ENCODE results near the gene LMF1. TPM values are rescaled to one million over a fixed set of nuclear protein-coding genes. Genes with fewer than 3 reads are reported as not detected.

Gene LMF1
- total RNA-seq, 1 donor from 2014 or later, result 26.9 TPM

DNA sequence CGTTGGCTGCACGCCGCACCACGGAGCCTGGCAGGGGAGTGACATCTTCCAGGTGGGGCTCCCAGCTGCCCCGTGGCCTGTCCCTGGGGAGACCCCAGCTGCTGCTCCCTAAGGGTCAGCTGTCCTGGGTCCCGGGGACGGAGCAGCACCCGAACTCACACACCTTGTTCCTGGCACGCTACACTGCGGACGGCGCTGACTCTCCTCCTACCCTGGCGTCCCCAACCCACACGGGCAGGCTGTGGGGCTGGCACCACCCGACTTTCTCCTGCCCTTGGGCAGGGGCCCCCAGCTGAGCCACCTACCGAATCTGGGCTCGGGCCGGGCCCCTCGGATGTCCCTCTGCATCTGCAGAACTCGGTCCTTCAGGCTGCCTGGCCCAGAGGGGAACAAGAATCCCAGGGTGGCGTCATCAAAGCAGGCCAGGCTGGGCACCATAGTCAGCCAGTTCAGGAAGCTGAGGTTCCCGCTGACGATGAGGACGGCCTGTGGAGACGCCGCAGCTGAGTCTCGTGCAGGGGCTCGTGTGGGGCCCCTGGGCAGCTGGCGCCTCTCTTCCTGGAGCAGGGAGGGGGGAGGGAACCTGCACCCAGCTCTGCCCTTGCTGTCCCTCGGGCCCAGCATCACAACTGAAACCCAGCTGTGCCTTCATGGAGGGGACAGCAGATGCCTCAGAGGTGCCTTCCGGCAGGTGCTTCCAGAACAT lies 99.8 kb downstream of the LMF1 start:
- Histone ChIP-seq H3K27me3 (no peaks in the 10 kb centered on the region), H3K27ac (no peak overlapping the region), H3K4me1 (no peaks in the 10 kb centered on the region), H3K9me3 (no peaks in the 10 kb centered on the region), H3K36me3 (peaks cover 20 to 79% of the 10 kb centered on the region in 2 donors), H3K4me3 (no peak overlapping the region)
- TF ChIP-seq, protein P1, sequence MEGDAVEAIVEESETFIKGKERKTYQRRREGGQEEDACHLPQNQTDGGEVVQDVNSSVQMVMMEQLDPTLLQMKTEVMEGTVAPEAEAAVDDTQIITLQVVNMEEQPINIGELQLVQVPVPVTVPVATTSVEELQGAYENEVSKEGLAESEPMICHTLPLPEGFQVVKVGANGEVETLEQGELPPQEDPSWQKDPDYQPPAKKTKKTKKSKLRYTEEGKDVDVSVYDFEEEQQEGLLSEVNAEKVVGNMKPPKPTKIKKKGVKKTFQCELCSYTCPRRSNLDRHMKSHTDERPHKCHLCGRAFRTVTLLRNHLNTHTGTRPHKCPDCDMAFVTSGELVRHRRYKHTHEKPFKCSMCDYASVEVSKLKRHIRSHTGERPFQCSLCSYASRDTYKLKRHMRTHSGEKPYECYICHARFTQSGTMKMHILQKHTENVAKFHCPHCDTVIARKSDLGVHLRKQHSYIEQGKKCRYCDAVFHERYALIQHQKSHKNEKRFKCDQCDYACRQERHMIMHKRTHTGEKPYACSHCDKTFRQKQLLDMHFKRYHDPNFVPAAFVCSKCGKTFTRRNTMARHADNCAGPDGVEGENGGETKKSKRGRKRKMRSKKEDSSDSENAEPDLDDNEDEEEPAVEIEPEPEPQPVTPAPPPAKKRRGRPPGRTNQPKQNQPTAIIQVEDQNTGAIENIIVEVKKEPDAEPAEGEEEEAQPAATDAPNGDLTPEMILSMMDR (IDR thresholded peaks at IDR 0.05), result no peak
- DNase-seq (ENCODE audit: low spot score in 2 of 2), result no peak
- intact Hi-C loops (cut with DNase I), result no loop called here

DNA sequence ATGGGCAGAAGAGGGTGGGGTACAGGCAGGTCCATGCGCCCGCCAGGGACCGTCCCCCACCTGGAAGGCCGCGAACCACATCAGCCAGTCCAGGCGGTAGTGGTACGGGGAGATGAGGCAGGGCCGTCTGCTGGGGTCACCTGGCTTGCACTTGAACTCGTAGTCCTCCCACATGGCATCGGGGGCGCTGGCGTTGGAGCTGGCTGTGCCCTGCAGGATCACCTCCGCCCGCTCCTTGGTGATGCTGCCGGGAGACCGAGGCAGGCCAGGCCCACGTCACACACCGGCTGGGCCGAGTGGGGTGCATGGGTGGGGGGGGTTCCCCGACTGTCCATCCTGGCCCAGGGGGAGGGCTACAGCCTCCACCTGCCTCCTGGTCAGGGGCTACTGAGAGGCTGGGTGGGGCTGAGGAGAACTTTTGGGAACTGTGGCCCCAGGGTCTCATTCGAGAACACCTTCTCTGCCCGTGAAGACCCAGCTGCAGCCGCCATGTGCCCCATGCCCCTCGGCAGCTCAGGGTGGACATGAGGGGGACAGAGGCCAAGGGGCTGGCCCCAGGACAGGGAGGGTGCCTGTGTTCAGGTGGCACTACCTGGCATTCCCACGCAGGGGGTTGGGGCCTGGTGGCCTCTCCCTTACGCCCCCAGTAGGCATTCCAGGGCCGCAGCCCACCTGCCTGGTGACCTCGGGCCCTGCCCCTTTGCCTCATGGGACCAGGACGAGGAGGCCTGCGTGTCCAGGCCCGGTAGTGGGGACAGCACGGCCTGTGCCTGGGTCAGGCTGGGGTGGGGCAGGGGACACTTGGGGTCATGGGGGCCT lies 100.8 kb downstream of the LMF1 start:
- TF ChIP-seq, protein P1 (IDR thresholded peaks at IDR 0.05), result no peak
- Histone ChIP-seq H3K4me3 (no peak overlapping the region), H3K4me1 (no peaks in the 10 kb centered on the region), H3K27ac (no peak overlapping the region), H3K36me3 (peaks cover 20 to 77% of the 10 kb centered on the region in 2 donors), H3K27me3 (no peaks in the 10 kb centered on the region), H3K9me3 (no peaks in the 10 kb centered on the region)
- intact Hi-C loops (cut with DNase I), result no loop called here
- DNase-seq (ENCODE audit: low spot score in 2 of 2), result no peak

DNA sequence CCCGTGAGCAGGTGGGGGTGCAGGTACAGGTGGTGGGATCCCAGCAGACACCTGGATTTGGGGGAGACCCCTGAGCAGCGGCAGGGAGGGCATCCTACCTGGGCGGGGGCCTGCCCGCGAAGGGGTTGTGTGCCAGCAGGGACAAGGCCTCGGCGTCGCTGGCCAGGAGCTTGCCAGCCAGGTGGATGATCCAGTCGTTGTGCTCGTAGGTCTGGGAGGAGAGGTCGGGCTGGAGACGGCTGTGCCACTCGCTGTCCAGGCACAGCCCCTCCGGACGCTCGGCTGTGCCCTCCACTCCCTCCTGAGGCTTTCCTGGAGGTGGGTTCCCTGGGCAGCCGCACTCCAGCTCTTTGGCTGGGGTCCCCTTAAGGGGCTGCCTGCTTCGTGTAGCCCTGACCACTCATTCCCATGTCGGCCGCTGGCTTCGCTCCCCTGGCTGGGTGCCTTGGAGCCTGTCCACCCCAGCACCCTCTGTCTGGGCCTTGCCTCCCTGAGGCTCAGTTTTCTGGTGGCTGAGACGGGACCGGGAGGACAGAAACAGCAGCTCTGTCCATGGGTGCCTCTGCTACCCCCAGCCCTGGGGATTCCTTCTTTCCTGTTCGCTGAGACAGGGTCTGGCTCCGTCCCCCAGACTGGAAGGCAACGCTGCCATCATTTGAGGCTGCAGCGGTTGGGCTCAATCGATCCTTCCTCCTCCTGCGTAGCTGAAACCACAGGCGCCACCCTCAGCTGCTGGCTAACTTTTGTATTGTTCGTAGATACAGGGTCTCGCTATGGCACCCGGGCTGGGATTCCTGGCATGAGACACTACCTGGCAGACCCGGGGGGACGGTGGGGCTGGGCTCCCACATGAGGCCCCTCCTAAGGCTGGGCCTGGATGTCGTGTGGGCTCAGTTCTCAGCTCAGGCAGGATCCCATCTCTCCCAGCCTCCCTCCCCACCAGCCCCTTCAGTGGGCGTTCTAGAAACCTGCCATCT lies 101.7 kb downstream of the LMF1 start:
- Histone ChIP-seq H3K27ac (no peak overlapping the region), H3K4me1 (no peaks in the 10 kb centered on the region), H3K27me3 (no peaks in the 10 kb centered on the region), H3K4me3 (no peak overlapping the region), H3K9me3 (no peaks in the 10 kb centered on the region), H3K36me3 (peaks cover 20 to 69% of the 10 kb centered on the region in 2 donors)
- TF ChIP-seq, protein P1 (IDR thresholded peaks at IDR 0.05), result no peak
- DNase-seq (ENCODE audit: low spot score in 2 of 2), result no peak
- intact Hi-C loops (cut with DNase I), result no loop called here

DNA sequence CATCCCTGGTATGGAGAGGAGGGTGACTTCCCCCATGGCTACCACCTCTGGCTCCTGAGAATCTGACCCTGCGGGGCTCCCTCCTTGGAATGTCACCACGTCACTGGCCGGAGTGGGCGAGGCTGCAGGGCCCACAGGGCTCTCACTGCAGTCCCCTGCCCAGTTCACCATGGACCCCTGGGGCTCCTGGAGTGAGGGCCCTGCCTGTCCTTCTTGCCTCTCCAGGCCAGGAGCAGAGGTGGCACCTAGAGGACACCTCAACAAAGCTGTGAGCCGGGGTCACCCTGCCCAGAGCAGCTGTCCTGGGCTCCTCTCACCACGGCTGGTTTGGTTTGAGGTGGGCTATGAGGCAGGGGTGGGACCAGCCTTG lies 102.4 kb downstream of the LMF1 start:
- DNase-seq (ENCODE audit: low spot score in 2 of 2), result no peak
- intact Hi-C loops (cut with DNase I), result no loop called here
- Histone ChIP-seq H3K9me3 (no peaks in the 10 kb centered on the region), H3K4me3 (no peak overlapping the region), H3K27ac (no peak overlapping the region), H3K4me1 (no peaks in the 10 kb centered on the region), H3K27me3 (no peaks in the 10 kb centered on the region), H3K36me3 (peaks cover 20 to 62% of the 10 kb centered on the region in 2 donors)
- TF ChIP-seq, protein P1 (IDR thresholded peaks at IDR 0.05), result no peak

All from ascending aorta (tissue), 2 donors.